Suprapubic skin (tissue), 4 donors: Measurements from ENCODE around the gene KLHL14. TPM values are rescaled to one million over a fixed set of nuclear protein-coding genes. Genes with fewer than 3 reads are reported as not detected.

Experiments
- DNase-seq, 2 donors: peaks; one replicate each; pipeline ENCODE4 v3.0.0-alpha.2; 2019; ENCODE audit warnings: low spot score in 2 of 2
- H3K27ac ChIP-seq: fragments of 200-600 bp; sonication (generic); one replicate; pipeline ENCODE4 v1.5.1; 2019
- H3K27me3 ChIP-seq: fragments of 200-600 bp; sonication (generic); one replicate; pipeline ENCODE4 v1.5.1; 2019
- H3K36me3 ChIP-seq: fragments of 200-600 bp; sonication (generic); one replicate; pipeline ENCODE4 v1.5.1; 2019
- H3K4me1 ChIP-seq: fragments of 200-600 bp; sonication (generic); one replicate; pipeline ENCODE4 v1.5.1; 2019
- H3K4me3 ChIP-seq: fragments of 200-600 bp; sonication (generic); one replicate; pipeline ENCODE4 v1.5.1; 2019; ENCODE audit warnings: mild to moderate bottlenecking
- H3K9me3 ChIP-seq: fragments of 200-600 bp; sonication (generic); one replicate; pipeline ENCODE4 v1.5.1; 2019
- EP300 ChIP-seq: sonication (generic); formaldehyde crosslinking; IDR thresholded peaks from one replicate; pipeline ENCODE4 v1.6.1; 2017; ENCODE audit warnings: antibody characterized with exemption
- POLR2A ChIP-seq, 2 donors: fragments of 450-650 bp; IDR thresholded peaks; one replicate each; pipeline ENCODE4 v1.6.1; 2017; ENCODE audit warnings: antibody characterized with exemption in 2 of 2, mild to moderate bottlenecking in 2 of 2, moderate library complexity in 2 of 2
- POLR2AphosphoS5 ChIP-seq, 3 donors: sonication (generic); formaldehyde crosslinking; IDR thresholded peaks; one replicate each; pipeline ENCODE4 v1.6.1; 2017; ENCODE audit warnings: antibody characterized with exemption in 3 of 3
- WGBS: methylation state at CpG from one replicate; pipeline ENCODE4 v1.1.5; 2018; 5-methylcytosine and 5-hydroxymethylcytosine counted together
- total RNA-seq, 4 donors: library from RNA; depleted of rRNA; stranded (reverse); fragments of >200 nt; gene quantifications; one replicate each; pipeline ENCODE4 v1.1.0, GENCODE V29; 2016
- TF ChIP-seq, protein P1 (sequence below), 2 donors: fragments of 200-600 bp in 1 of 2; fragments of 450-650 bp in 1 of 2; sonication (generic) in 1 of 2; IDR thresholded peaks; one replicate each; pipeline ENCODE4 v1.5.1; 2016 to 2019; ENCODE audit warnings: antibody characterized with exemption in 2 of 2, mild to moderate bottlenecking in 1 of 2, moderate library complexity in 1 of 2

The KLHL14 gene
- total RNA-seq, 4 donors from 2014 or later, result 0.13 to 0.24 TPM; not detected in 2

DNA sequence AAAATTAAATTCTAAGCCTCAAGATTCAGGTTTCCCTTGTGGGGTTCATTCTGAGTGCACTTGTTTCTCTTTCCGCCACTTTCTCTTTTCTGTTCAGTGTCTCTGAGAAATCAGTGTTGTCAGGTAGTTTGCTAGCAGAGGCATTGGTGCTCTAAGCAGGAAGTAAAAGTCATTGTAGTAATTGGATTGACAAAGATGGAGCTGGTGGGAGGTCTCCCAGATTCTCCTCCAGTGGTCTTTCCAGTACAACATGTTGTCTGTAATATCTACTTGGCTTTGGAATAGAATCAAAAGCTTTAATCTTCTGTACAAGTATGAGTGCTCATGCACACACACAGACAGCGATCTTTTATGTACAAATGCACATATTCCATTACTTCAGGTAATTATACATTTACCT is 135.6 kb downstream of the KLHL14 start:
- H3K4me1 ChIP-seq, result no peaks in the 10 kb centered on the region
- DNase-seq, result no peak
- H3K36me3 ChIP-seq, result no peaks in the 10 kb centered on the region
- no peak overlapping the region for H3K27ac ChIP-seq
- TF ChIP-seq, protein P1, sequence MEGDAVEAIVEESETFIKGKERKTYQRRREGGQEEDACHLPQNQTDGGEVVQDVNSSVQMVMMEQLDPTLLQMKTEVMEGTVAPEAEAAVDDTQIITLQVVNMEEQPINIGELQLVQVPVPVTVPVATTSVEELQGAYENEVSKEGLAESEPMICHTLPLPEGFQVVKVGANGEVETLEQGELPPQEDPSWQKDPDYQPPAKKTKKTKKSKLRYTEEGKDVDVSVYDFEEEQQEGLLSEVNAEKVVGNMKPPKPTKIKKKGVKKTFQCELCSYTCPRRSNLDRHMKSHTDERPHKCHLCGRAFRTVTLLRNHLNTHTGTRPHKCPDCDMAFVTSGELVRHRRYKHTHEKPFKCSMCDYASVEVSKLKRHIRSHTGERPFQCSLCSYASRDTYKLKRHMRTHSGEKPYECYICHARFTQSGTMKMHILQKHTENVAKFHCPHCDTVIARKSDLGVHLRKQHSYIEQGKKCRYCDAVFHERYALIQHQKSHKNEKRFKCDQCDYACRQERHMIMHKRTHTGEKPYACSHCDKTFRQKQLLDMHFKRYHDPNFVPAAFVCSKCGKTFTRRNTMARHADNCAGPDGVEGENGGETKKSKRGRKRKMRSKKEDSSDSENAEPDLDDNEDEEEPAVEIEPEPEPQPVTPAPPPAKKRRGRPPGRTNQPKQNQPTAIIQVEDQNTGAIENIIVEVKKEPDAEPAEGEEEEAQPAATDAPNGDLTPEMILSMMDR (IDR thresholded peaks at IDR 0.05), result no peak
- TF ChIP-seq POLR2A (IDR thresholded peaks at IDR 0.05) (no peak), POLR2AphosphoS5 (IDR thresholded peaks at IDR 0.05) (no peak), EP300 (no peak)
- no peaks in the 10 kb centered on the region for H3K9me3 ChIP-seq
- WGBS, result 90% methylated on average over 2 of the region's 2 CpGs
- H3K27me3 ChIP-seq, result no peaks in the 10 kb centered on the region
- H3K4me3 ChIP-seq, result no peak overlapping the region

DNA sequence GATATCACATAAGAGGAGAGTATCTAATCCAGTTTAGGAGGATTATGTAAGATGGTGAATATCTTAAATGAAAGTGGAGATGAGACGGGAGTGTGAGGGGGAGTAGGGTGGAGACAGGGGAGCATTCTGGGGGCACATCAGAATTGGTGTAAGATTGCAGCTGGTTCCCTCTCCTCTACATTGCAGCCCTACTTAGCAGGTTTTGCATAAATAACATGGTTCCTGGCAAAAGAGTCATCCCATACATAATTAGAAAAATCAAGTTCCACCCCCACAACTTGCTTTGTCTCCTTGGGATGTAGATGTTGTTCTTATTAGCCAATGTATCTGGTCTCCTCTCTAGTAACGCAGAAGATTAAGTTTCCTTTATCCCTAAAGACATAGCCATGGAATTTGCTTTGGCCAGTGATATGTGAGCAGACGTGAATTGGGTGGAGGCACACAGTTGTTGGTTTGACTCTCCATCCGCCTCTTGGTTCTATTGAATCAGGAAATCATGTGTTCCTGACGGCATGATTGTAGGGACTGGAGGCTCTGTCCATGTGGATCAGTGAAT is 137.9 kb downstream of the KLHL14 start:
- DNase-seq, result no peak
- Histone ChIP-seq H3K27ac (no peak overlapping the region), H3K4me3 (no peak overlapping the region), H3K36me3 (no peaks in the 10 kb centered on the region), H3K4me1 (no peaks in the 10 kb centered on the region), H3K9me3 (no peaks in the 10 kb centered on the region), H3K27me3 (no peaks in the 10 kb centered on the region)
- TF ChIP-seq POLR2A (IDR thresholded peaks at IDR 0.05), result no peak
- TF ChIP-seq, protein P1 (IDR thresholded peaks at IDR 0.05), result no peak
- TF ChIP-seq POLR2AphosphoS5 (IDR thresholded peaks at IDR 0.05), result no peak
- no peak for TF ChIP-seq EP300
- 70% methylated on average over 5 of the region's 5 CpGs for WGBS

DNA sequence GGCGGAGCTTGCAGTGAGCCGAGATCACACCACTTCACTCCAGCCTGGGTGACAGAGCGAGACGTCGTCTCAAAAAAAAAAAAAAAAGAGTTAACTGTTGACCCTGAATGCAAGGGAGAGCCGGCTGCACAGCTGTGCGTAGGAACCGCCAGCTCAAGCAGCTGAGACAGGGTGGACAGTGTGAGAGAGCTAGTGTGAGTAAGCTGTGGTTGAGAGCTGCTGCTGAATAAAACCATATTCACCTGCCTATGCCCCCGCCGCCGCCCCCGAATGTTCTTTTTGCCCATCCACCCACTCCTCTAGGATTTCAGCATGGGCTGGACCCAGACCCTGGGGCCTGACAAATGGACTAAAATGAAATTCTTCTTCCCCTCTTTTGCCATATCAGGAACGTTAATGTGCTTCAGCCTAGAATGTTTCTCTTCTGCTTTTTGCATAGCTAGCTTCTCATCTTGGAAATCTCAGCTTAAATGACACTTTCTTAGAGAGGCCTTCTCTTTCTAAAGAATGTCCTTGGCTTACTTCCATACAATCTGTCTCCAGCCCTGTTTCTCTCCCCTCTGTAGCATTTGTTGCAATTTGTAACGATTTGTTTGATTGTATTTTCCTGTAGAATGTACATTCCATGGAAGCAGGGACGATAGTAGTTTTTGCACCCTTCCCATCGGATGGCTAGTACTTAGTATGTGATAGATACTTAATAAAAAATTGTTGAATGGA is 142.7 kb downstream of the KLHL14 start:
- DNase-seq, result no peak
- Histone ChIP-seq H3K36me3 (no peaks in the 10 kb centered on the region), H3K27ac (no peak overlapping the region), H3K4me1 (no peaks in the 10 kb centered on the region), H3K4me3 (no peak overlapping the region), H3K9me3 (no peaks in the 10 kb centered on the region), H3K27me3 (no peaks in the 10 kb centered on the region)
- WGBS, result 81% methylated on average over 16 of the region's 16 CpGs
- TF ChIP-seq EP300, result no peak
- no peak for TF ChIP-seq POLR2A (IDR thresholded peaks at IDR 0.05)
- TF ChIP-seq POLR2AphosphoS5 (IDR thresholded peaks at IDR 0.05), result no peak
- TF ChIP-seq, protein P1 (IDR thresholded peaks at IDR 0.05), result no peak

DNA sequence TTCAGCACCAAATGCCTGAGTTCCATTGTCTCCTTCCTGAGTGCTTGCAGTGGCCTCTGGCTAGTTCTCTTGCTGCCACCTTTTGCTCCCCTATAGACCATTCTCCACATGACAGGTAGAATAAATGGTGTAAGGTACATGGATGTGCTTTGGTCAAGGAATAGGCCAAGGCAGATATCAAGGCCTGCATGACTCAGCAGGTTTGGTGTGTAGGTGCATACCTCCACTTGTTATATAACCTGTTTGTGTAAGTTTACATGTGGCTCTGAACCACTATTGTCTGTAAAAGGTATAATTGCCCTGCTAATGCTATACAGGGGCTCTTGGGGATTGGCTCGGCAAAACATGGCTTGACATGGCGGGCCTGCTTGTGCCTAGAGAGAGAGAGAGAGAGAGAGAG is 143.5 kb downstream of the KLHL14 start:
- Histone ChIP-seq H3K27me3 (no peaks in the 10 kb centered on the region), H3K4me1 (no peaks in the 10 kb centered on the region), H3K36me3 (no peaks in the 10 kb centered on the region), H3K4me3 (no peak overlapping the region), H3K27ac (no peak overlapping the region), H3K9me3 (no peaks in the 10 kb centered on the region)
- no peak for DNase-seq
- TF ChIP-seq EP300, result no peak
- TF ChIP-seq POLR2AphosphoS5 (IDR thresholded peaks at IDR 0.05), result no peak
- TF ChIP-seq POLR2A (IDR thresholded peaks at IDR 0.05), result no peak
- TF ChIP-seq, protein P1 (IDR thresholded peaks at IDR 0.05), result no peak
- WGBS, result 94% methylated on average over 2 of the region's 2 CpGs

DNA sequence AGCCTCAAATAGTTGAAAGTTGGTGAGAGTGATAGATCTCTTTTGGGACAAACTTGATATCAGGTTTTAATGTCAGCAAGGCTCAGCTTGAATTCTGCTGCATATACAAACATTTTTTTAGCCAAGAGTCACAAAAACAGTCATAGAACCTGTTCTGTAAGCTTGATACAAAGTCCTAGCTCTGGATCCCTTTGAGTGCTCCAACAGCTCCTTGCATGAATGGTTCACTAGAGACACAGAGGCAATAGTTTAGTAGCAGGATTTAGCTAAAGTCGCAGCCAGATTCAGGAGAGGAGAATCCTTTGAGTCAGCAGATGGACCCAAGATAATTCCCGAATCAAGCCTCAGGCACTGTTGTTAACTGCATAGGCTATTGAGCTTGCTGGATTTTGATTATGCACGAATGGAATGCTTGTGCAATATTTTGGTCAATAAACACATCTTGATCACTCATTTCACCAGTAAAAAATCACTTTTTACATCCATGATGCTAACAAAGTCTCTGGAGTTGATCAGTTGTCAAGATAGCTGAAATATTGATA is 148.6 kb downstream of the KLHL14 start:
- no peak overlapping the region for H3K27ac ChIP-seq
- H3K4me1 ChIP-seq, result no peaks in the 10 kb centered on the region
- 32% methylated on average over 3 of the region's 3 CpGs for WGBS
- no peaks in the 10 kb centered on the region for H3K27me3 ChIP-seq
- H3K9me3 ChIP-seq, result no peaks in the 10 kb centered on the region
- TF ChIP-seq POLR2AphosphoS5 (IDR thresholded peaks at IDR 0.05), result no peak
- TF ChIP-seq, protein P1 (IDR thresholded peaks at IDR 0.05), result no peak
- no peak for DNase-seq
- no peaks in the 10 kb centered on the region for H3K36me3 ChIP-seq
- H3K4me3 ChIP-seq, result no peak overlapping the region
